ENCODE results near the gene HNRNPL.

DNA sequence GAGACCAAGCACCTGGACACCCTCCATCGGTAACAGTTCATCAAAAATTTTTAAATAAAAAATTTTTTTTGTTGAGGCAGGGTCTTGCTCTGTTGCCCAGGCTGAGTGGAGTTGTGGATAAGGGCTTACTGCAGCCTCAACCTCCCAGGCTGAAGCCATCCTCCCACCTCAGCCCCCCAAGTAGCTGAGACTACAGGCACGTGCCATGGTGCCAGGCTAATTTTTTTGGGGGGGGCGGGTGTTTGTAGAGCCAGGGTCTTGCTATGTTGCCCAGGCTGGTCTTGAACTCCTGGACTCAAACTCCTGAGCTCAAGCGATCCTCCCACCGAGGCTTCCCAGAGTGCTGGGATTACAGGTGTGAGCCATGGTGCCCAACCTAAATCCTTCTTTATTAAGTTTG is 56.1 kb downstream of the HNRNPL start:
- TF ChIP-seq, protein P1, sequence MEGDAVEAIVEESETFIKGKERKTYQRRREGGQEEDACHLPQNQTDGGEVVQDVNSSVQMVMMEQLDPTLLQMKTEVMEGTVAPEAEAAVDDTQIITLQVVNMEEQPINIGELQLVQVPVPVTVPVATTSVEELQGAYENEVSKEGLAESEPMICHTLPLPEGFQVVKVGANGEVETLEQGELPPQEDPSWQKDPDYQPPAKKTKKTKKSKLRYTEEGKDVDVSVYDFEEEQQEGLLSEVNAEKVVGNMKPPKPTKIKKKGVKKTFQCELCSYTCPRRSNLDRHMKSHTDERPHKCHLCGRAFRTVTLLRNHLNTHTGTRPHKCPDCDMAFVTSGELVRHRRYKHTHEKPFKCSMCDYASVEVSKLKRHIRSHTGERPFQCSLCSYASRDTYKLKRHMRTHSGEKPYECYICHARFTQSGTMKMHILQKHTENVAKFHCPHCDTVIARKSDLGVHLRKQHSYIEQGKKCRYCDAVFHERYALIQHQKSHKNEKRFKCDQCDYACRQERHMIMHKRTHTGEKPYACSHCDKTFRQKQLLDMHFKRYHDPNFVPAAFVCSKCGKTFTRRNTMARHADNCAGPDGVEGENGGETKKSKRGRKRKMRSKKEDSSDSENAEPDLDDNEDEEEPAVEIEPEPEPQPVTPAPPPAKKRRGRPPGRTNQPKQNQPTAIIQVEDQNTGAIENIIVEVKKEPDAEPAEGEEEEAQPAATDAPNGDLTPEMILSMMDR (conservative IDR thresholded peaks at IDR 0.05; ENCODE audit: low read length), result no peak
- no peak for TF ChIP-seq EZH2phosphoT487 (IDR thresholded peaks at IDR 0.05; ENCODE audit: borderline replicate concordance)

Measured in Loucy (cell line).